Mononuclear cell (primary cell): Measurements from ENCODE around the gene LRRC55. TPM values are rescaled to one million over a fixed set of nuclear protein-coding genes. Genes with fewer than 3 reads are reported as not detected.

Experiments
- H3K27me3 ChIP-seq: 2 replicates; pipeline ENCODE4 v1.6.0; 2011; ENCODE audit warnings: low read length, control low read depth; ENCODE audit not compliant: insufficient read depth
- H3K4me1 ChIP-seq: 2 replicates; pipeline ENCODE4 v1.5.1; 2011; ENCODE audit warnings: mild to moderate bottlenecking, low read length, control low read depth; ENCODE audit not compliant: insufficient read depth
- H3K4me3 ChIP-seq: 2 replicates; pipeline ENCODE4 v1.5.1; 2011; ENCODE audit warnings: mild to moderate bottlenecking, low read length, moderate library complexity
- H3K9me3 ChIP-seq: 2 replicates; pipeline ENCODE4 v1.5.1; 2011; ENCODE audit warnings: low read depth, mild to moderate bottlenecking, control low read depth, low read length
- total RNA-seq: library from RNA; depleted of rRNA; stranded (reverse); fragments of >200 nt; gene quantifications from one replicate; pipeline ENCODE4 v1.2.3, GENCODE V29; 2012

LRRC55 gene, protein sequence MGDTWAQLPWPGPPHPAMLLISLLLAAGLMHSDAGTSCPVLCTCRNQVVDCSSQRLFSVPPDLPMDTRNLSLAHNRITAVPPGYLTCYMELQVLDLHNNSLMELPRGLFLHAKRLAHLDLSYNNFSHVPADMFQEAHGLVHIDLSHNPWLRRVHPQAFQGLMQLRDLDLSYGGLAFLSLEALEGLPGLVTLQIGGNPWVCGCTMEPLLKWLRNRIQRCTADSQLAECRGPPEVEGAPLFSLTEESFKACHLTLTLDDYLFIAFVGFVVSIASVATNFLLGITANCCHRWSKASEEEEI
- total RNA-seq, result not detected

DNA sequence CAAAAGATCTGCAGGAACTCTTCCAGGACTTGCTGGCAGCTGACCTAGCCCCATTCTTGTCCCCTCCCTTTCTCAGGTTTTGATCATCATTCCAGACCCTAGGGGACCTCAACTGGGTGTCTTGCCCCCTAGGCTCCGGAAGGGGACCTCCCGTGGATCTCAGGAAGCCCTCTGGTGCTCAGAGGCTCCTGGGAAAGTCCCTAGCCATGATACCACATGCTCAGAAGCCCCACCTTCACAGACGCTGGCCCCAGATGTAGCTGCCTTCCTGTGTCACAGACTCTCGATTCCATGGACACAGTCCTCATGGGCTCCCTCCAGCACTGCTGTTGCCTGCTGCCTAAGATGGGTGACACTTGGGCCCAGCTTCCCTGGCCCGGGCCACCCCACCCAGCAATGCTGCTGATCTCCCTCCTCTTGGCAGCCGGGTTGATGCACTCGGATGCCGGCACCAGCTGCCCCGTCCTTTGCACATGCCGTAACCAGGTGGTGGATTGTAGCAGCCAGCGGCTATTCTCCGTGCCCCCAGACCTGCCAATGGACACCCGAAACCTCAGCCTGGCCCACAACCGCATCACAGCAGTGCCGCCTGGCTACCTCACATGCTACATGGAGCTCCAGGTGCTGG is at the start of gene LRRC55:
Gene LRRC55, plus strand, starts transcription at position 276 of the 628 bp plus-strand sequence. Its CDS starts 70 bp downstream, at position 346.
- Histone ChIP-seq H3K27me3 (peaks cover 31% of the 10 kb centered on the region), H3K4me1 (no peaks in the 10 kb centered on the region), H3K9me3 (no peaks in the 10 kb centered on the region), H3K4me3 (no peak within 1 kb of the TSS)

DNA sequence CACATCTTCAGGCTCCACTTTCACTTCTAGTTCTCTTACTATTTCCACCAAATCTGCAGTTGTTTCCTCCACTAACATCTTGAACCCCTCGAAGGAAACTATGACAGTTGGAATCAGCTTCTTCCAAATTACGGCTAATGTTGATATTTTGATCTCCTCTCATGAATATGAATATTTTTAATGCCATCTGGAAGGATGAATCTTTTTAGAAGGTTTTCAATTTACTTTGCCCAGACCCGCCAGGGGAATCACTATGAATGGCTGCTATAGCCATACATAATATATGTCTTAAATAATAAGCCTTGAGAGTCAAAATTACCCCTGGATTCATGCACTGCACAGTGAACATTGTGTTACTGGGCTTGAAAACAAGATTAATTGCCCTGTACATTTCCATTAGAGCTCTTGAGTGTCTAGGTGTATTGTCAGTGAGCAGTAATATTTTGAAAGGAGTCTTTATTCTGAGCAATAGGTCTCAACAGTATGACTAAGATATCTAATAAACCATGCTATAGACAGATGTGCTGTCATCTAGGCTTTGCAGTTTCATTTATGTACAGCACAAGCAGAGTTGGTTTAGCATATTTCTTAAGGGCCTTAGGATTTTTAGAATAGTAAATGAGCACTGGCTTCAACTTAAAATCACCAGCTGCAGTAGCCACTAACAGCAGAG is 48.3 kb upstream of the LRRC55 start:
- Histone ChIP-seq H3K27me3 (no peaks in the 10 kb centered on the region), H3K9me3 (no peaks in the 10 kb centered on the region), H3K4me3 (no peak overlapping the region), H3K4me1 (no peaks in the 10 kb centered on the region)

DNA sequence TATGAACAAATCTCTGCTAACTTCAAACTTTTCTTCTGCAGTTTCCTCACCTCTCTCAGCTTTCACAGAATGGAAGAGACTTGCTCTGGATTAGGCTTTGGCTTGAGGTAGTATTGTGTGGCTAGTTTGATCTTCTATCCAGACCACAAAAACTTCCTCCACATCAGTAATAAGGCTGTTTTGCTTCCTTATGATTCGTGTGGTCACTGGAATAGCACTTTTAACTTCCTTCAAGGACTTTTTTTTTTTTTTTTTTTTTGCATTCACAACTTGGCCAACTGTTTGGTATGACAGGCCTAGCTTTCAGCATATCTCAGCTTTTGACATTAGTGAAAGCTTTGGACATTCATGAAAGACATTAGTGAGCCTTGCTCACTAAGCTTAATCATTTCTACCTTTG is 47.5 kb upstream of the LRRC55 start:
- H3K4me3 ChIP-seq, result no peak overlapping the region
- no peaks in the 10 kb centered on the region for H3K4me1 ChIP-seq
- no peaks in the 10 kb centered on the region for H3K9me3 ChIP-seq
- no peaks in the 10 kb centered on the region for H3K27me3 ChIP-seq

DNA sequence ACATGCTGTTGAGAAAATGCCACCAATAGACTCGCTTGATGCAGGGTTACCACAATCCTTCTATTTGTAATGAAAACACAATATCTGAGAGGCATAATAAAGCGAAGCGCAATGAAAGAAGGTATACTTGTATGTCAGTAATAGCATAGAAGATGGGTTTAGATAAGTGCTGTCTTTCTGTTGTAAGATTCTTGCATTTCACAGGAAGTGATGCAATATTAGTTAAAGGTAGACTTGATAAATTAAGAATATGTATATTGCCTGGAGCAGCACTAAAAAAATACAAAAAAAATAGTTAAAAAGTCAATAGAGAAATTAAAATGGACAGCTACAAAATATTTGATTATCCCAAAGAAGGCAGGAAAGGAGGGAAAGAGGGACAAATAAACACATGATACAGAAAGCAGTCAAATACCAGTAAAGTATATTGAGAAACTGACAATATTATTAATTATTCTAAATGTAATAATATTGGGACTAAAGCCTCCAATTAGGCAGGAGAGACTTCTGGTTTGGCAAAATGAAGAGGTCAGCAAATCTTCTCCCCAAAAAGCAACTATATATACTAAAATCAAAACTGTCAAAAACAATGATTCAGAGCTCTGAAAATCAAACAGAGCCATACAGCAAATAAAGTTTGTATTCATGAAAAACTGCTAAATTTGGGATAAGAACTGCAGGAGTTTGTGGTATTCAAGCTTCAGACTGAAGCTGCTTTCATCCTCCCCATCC is 46.6 kb upstream of the LRRC55 start:
- Histone ChIP-seq H3K9me3 (no peaks in the 10 kb centered on the region), H3K4me3 (no peak overlapping the region), H3K4me1 (no peaks in the 10 kb centered on the region), H3K27me3 (no peaks in the 10 kb centered on the region)

DNA sequence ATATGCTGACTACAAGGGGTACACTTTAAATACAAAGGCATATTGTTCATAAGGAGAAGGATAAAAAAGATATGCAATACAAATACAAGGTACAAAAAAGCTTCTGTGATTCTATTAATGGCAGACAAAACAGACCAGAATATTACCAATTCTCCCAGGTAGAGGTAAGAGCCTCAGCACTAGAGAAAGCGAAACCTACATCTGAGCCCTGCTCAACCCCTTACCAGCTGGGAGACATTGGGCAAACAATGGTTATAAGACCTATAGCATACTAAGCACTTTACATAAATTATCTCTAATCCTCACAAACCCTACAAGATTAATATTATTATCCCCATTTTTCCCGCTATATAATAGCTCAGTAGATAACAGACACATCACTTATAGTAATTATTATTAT is 41.2 kb upstream of the LRRC55 start:
- H3K4me1 ChIP-seq, result no peaks in the 10 kb centered on the region
- no peak overlapping the region for H3K4me3 ChIP-seq
- peaks cover 3% of the 10 kb centered on the region for H3K27me3 ChIP-seq
- H3K9me3 ChIP-seq, result no peaks in the 10 kb centered on the region

DNA sequence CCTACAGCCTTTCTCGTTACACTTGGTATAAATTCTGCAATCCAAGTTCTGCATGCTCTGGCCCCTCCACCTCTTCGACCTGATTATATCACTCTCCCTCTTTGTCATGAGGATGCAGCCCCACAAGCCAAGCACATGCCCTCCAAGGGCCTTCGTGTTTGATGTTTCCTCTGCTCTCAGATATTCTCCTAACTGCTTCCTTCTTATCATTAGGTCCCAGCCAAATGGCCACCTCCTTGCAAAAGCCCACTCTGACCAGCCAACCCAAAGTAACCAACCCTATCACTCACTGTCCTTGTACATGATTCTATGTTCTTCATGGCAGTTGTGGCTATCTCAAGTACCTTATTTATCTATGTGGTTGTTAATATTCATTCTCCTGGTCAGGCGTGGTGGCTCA is 38.3 kb upstream of the LRRC55 start:
- Histone ChIP-seq H3K4me1 (no peaks in the 10 kb centered on the region), H3K9me3 (no peaks in the 10 kb centered on the region), H3K4me3 (no peak overlapping the region), H3K27me3 (peaks cover 3% of the 10 kb centered on the region)

DNA sequence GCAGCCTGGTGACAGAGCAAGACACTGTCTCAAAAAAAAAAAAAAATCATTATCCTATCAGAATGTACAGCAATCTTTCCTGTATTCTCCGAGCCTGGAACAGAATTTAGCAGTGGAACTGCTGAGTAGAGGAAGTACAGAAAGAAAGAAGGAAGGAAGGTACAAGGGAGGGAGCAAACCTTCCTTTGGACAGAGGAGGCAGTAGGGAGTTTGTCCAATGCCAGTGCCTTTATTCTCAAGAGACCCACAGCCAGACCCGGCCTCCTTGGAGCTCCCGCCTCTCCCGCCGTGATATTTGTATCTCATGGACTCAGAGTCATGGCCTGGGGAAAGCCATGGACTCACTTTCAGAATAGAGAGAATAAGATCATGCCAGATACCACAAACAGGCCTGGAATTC is 37.7 kb upstream of the LRRC55 start:
- no peaks in the 10 kb centered on the region for H3K9me3 ChIP-seq
- H3K4me3 ChIP-seq, result no peak overlapping the region
- no peaks in the 10 kb centered on the region for H3K4me1 ChIP-seq
- H3K27me3 ChIP-seq, result peaks cover 3% of the 10 kb centered on the region

DNA sequence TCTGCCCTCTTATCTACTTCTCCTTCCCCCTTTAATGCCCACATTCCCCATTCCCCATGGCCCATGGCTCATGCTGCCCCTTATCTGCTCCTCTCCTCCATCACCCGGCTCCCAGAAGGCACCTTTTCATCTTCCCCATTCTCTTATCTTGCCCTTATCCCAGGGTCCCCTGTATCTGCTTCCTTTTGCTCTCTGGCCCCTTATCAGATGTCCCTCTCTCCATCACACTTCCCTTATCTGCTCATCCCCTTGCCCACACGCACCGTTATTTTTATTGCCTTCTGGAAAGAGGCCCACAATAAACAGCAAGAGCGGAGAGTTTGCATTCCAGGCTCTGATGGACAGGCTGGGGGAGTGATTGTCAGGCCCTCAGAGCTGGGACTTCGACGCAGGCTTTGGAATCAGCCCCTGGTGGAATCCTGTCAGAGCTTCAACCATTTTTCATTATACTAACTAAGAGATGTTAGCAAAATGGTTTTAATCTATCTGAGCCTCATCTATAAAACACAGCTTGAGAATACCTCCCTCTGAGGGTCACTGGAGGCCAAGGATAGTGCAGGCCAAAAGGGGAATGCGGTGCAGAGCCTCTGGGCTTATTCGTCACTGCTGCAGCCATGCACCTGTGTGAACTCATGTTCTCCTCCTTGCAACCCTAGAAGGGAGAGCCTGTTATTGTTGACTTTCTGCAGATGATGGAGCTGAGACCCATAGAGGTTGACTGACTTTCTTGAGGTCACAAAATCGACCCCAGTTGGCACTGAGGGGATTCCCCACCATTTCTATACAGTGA is 37.0 kb upstream of the LRRC55 start:
- Histone ChIP-seq H3K4me3 (no peak overlapping the region), H3K27me3 (peaks cover 3% of the 10 kb centered on the region), H3K9me3 (no peaks in the 10 kb centered on the region), H3K4me1 (no peaks in the 10 kb centered on the region)

DNA sequence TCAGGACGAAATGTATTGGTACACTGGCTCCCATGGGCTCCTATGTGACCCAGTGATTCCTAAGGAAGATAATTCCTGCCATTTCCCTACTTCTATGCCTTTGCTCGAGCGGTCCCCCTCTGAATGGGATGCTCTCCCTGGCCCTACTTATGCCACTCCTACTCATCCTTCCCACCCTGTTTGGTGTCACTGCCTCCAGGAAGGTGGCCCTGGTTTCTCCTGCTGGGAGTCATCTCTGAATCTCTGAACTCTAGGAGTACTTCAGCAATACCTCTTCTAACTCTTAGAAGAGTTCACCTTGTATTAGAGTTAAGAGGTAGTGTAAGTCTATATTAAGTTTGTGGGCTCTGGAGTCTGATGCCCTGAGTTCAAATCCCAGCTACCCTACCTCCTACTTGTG is 35.5 kb upstream of the LRRC55 start:
- Histone ChIP-seq H3K4me1 (no peaks in the 10 kb centered on the region), H3K27me3 (no peaks in the 10 kb centered on the region), H3K9me3 (no peaks in the 10 kb centered on the region), H3K4me3 (no peak overlapping the region)

DNA sequence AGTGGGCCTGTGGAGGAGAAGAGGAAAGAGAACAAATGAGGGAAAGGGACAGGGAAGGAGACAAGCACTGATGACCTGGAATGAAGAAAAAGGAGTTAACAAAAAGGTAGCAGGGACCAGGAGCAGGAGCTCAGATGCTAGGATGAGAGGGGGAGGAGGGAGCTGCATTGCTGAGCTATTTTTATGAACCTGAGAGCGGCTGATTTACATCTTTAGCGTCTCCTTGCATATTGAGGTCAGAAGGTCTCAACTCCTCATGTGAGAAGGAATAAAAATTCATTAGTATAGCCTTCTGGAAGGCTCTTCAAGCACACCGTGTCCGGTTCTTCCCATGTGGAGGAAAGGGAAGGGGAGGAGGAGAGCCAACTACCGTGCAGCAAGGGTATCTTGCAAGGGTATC is 33.1 kb upstream of the LRRC55 start:
- no peak overlapping the region for H3K4me3 ChIP-seq
- H3K4me1 ChIP-seq, result no peaks in the 10 kb centered on the region
- H3K27me3 ChIP-seq, result no peaks in the 10 kb centered on the region
- H3K9me3 ChIP-seq, result no peaks in the 10 kb centered on the region

DNA sequence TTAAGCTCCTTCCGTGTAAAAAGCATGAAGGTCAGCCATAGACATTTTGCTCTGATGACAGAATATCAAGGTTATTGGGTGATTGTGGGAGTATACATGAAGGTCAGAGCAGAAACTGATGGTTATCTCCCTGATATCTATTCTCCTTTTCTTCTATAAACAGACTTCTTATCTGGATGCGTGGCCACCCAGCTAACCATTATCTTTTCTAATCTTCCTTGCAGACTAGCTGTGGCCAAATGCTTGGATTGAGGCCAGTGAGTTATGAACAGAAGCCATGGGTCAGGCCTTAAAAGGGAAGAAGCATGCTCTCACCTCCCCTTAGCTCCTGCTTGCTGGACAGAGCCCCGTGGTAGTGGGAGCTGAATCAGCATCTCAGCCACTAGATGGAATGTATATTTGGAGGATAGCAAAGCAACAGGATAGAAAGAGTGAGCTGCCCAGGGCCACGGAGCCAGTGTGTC is 31.3 kb upstream of the LRRC55 start:
- Histone ChIP-seq H3K27me3 (no peaks in the 10 kb centered on the region), H3K4me3 (no peak overlapping the region), H3K9me3 (no peaks in the 10 kb centered on the region), H3K4me1 (no peaks in the 10 kb centered on the region)

DNA sequence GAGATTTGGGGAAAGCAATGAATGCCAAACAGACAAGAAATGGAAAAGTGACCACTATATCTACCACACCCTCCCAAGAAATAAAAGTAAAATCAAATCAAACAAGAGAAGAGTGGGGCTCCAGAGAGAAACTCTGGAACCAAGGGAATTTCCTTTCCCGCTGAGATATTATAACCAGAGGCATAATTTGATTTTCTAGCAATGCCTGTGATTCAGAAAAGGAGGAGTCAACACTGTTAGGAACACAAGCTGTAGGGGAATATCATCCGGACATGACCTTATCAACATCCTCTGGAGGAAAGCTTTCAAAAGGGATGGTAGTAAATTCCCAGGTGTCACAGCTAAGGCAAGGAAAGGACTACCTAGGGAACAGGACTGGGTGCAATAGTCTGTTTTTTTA is 29.6 kb upstream of the LRRC55 start:
- Histone ChIP-seq H3K4me1 (no peaks in the 10 kb centered on the region), H3K4me3 (no peak overlapping the region), H3K27me3 (peaks cover 4% of the 10 kb centered on the region)

DNA sequence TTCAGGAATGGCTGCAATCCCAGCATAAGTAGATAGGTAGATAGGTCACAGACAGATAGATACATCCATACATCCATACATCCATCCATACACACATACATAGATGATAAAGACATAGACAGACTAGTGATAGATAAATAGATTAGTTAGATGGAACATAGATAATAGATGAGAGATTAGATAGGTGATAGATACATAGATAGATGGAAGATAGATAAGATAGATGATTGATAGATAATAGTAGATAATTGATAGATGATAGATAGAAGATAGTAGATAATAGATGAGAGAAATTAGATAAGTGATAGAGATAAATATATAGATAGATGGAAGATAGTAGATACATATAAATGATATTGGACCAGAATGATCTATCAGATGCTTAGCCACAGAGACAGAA is 28.3 kb upstream of the LRRC55 start:
- H3K9me3 ChIP-seq, result no peaks in the 10 kb centered on the region
- no peaks in the 10 kb centered on the region for H3K4me1 ChIP-seq
- H3K4me3 ChIP-seq, result no peak overlapping the region
- peaks cover 4% of the 10 kb centered on the region for H3K27me3 ChIP-seq

More for the DNA sequence above, 29.6 kb upstream of the LRRC55 start:
- no peaks in the 10 kb centered on the region for H3K9me3 ChIP-seq

DNA sequence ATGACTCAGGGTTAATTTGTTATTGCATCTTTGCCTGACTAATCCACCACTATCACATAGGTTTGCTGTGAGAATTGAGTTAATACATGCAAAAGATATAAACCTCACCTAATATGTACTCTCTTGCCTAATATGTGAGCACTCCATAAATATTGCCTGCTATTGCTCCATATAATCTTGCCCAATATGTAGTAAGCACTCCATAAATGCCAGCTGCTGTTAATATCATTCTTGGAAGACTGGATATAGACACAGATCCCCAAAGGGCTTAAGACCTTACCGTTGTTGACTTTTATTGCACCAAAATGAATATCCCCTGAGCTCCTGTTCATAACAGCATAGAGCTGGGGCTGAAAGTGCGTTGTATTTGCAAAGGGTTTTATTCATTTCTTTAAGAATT is 27.0 kb upstream of the LRRC55 start:
- H3K4me3 ChIP-seq, result no peak overlapping the region
- no peaks in the 10 kb centered on the region for H3K9me3 ChIP-seq

More for the DNA sequence above, 27.0 kb upstream of the LRRC55 start:
- Histone ChIP-seq H3K4me1 (no peaks in the 10 kb centered on the region), H3K27me3 (peaks cover 4% of the 10 kb centered on the region)
